HL-60 (cell line): ENCODE measurements around the gene RAB31.

Experiments used
- DNase-seq, 2 experiments: peaks; one replicate each; pipeline ENCODE4 v3.0.0-alpha.2; 2010 to 2020; ENCODE audit warnings: low read depth in 1 of 2, low spot score in 1 of 2
- H3K27ac ChIP-seq: fragments of 250-450 bp; sonication (Bioruptor Pico); replicated peaks from 2 replicates; pipeline ENCODE4 v1.5.1; 2020; ENCODE audit warnings: mild to moderate bottlenecking, moderate library complexity
- H3K27me3 ChIP-seq: fragments of 250-450 bp; sonication (Bioruptor Pico); 2 replicates; pipeline ENCODE4 v1.5.1; 2021; ENCODE audit warnings: mild to moderate bottlenecking, moderate library complexity; ENCODE audit not compliant: insufficient read depth, poor library complexity, severe bottlenecking
- H3K4me3 ChIP-seq: replicated peaks from 2 replicates; pipeline ENCODE4 v1.5.1; 2011; ENCODE audit warnings: mild to moderate bottlenecking, control low read depth, low read length; ENCODE audit not compliant: insufficient read depth
- CTCF ChIP-seq: IDR thresholded peaks from one replicate; pipeline ENCODE4 v1.5.1; 2011; ENCODE audit warnings: low read length, control low read depth, inconsistent platforms; ENCODE audit not compliant: insufficient read depth
- GABPA ChIP-seq: IDR thresholded peaks from 2 replicates; pipeline ENCODE4 v1.6.1; 2012; ENCODE audit warnings: low read depth
- POLR2AphosphoS5 ChIP-seq: IDR thresholded peaks from 2 replicates; pipeline ENCODE4 v1.6.1; 2012; ENCODE audit warnings: low read depth
- REST ChIP-seq: IDR thresholded peaks from 2 replicates; pipeline ENCODE4 v1.6.1; 2012; ENCODE audit warnings: low read depth; ENCODE audit not compliant: insufficient replicate concordance
- SPI1 ChIP-seq: IDR thresholded peaks from 2 replicates; pipeline ENCODE4 v1.6.1; 2012; ENCODE audit warnings: low read depth, mild to moderate bottlenecking, borderline replicate concordance

Gene RAB31

GRCh38 chr18:9734189-9734588 is 26.1 kb downstream of the RAB31 start:
- Histone ChIP-seq H3K27me3 (no peaks in the 10 kb centered on the region), H3K4me3 (no peak overlapping the region), H3K27ac (peak overlapping the region; percentile 77)
- no peak for TF ChIP-seq REST
- no peak for TF ChIP-seq CTCF
- TF ChIP-seq POLR2AphosphoS5: no peak
- no peak for TF ChIP-seq GABPA
- no peak for TF ChIP-seq SPI1
- peak; percentile 55 to 66 for DNase-seq

GRCh38 chr18:9735238-9735637 is 27.1 kb downstream of the RAB31 start:
- TF ChIP-seq SPI1 (peak; percentile 83; the same call in 1 of the 2 replicates), GABPA (peak; percentile 49; the same call in 1 of the 2 replicates), REST (peak; percentile 44), CTCF (no peak), POLR2AphosphoS5 (peak; percentile 99)
- H3K27ac ChIP-seq: peak overlapping the region; percentile 77
- no peak overlapping the region for H3K4me3 ChIP-seq
- no peaks in the 10 kb centered on the region for H3K27me3 ChIP-seq
- peak in 1 of 2 experiments; percentile 97 for DNase-seq

- no peak for DNase-seq
- TF ChIP-seq POLR2AphosphoS5: no peak
- TF ChIP-seq REST: no peak
These were observed 27.8 kb downstream of the RAB31 start for GRCh38 chr18:9735879-9736278.

GRCh38 chr18:9736286-9736835 is 28.3 kb downstream of the RAB31 start:
- Histone ChIP-seq H3K4me3 (no peak overlapping the region), H3K27ac (peak overlapping the region; percentile 77), H3K27me3 (no peaks in the 10 kb centered on the region)
- TF ChIP-seq POLR2AphosphoS5 (no peak), CTCF (no peak), SPI1 (no peak), REST (no peak), GABPA (no peak)
- DNase-seq: no peak

More at GRCh38 chr18:9735879-9736278, 27.8 kb downstream of the RAB31 start:
- Histone ChIP-seq H3K27me3 (no peaks in the 10 kb centered on the region), H3K4me3 (no peak overlapping the region), H3K27ac (peak overlapping the region; percentile 77)
